VCaP (cell line): Measurements from ENCODE around the gene AP5Z1.

Experiments
- H3K27ac ChIP-seq: fragments of 450-650 bp; 2 replicates; pipeline ENCODE4 v1.5.1; 2017
- CTCF ChIP-seq: fragments of 450-650 bp; conservative IDR thresholded peaks from 2 replicates; pipeline ENCODE4 v1.5.1; 2017; ENCODE audit warnings: mild to moderate bottlenecking, moderate library complexity

The AP5Z1 gene

GRCh38 chr7:4824120-4824775 is 48.8 kb downstream of the AP5Z1 start:
- no peak for TF ChIP-seq CTCF
- H3K27ac ChIP-seq = no peak overlapping the region

- no peak for TF ChIP-seq CTCF
- no peak overlapping the region for H3K27ac ChIP-seq
These were observed 49.7 kb downstream of the AP5Z1 start for GRCh38 chr7:4825081-4825480.

GRCh38 chr7:4828720-4829383 is 53.4 kb downstream of the AP5Z1 start:
- no peak for TF ChIP-seq CTCF
- no peak overlapping the region for H3K27ac ChIP-seq

- H3K27ac ChIP-seq = no peak overlapping the region
- TF ChIP-seq CTCF = peak; percentile 72
These were observed 54.8 kb downstream of the AP5Z1 start for GRCh38 chr7:4830176-4830575.

- 0 out of 2 replicates have a peak overlapping the region, but pooled peaks have one; percentile 28 for H3K27ac ChIP-seq
- TF ChIP-seq CTCF = no peak
These were observed 56.5 kb downstream of the AP5Z1 start for GRCh38 chr7:4831723-4832495.

- TF ChIP-seq CTCF = no peak
- H3K27ac ChIP-seq = no peak overlapping the region
These were observed 57.3 kb downstream of the AP5Z1 start for GRCh38 chr7:4832711-4833110.

GRCh38 chr7:4833176-4833575 is 57.8 kb downstream of the AP5Z1 start:
- TF ChIP-seq CTCF = no peak
- H3K27ac ChIP-seq = no peak overlapping the region
